CD14-positive monocyte (primary cell): ENCODE results near the gene ERC1. TPM values are rescaled to one million over a fixed set of nuclear protein-coding genes. Genes with fewer than 3 reads are reported as not detected.

Experiments
- DNase-seq, 3 donors: peaks; one replicate each; pipeline ENCODE4 v3.0.0-alpha.2; 2011 to 2022
- H2AFZ ChIP-seq: 2 replicates; pipeline ENCODE4 v1.6.0; 2012; ENCODE audit warnings: mild to moderate bottlenecking, low read depth, low read length, inconsistent platforms; ENCODE audit not compliant: insufficient read depth, poor library complexity, severe bottlenecking
- H3K27ac ChIP-seq, 2 donors: 1 replicate in 1 of 2; 2 replicates in 1 of 2; pipeline ENCODE4 v1.5.1; 2012 to 2013; ENCODE audit warnings: low read length in 2 of 2, control low read depth in 1 of 2, inconsistent platforms in 1 of 2, low read depth in 1 of 2, mild to moderate bottlenecking in 1 of 2
- H3K27me3 ChIP-seq, 2 donors: one replicate each; pipeline versions ENCODE4 v1.6.0 to v1.6.1; 2011 to 2013; ENCODE audit warnings: low read length in 2 of 2; ENCODE audit not compliant: control insufficient read depth in 2 of 2, insufficient read depth in 2 of 2
- H3K36me3 ChIP-seq, 2 donors: replicated peaks in 1 of 2; 1 replicate in 1 of 2; 2 replicates in 1 of 2; pipeline versions ENCODE4 v1.5.1 to v1.6.1; 2012 to 2013; ENCODE audit warnings: low read length in 2 of 2, control low read depth in 1 of 2, inconsistent platforms in 1 of 2, mild to moderate bottlenecking in 1 of 2; ENCODE audit not compliant: insufficient read depth in 2 of 2, control insufficient read depth in 1 of 2
- H3K4me1 ChIP-seq, 2 donors: 1 replicate in 1 of 2; 2 replicates in 1 of 2; pipeline versions ENCODE4 v1.5.1 to v1.6.1; 2012 to 2013; ENCODE audit warnings: low read length in 2 of 2, control low read depth in 1 of 2, inconsistent platforms in 1 of 2, mild to moderate bottlenecking in 1 of 2, moderate library complexity in 1 of 2; ENCODE audit not compliant: insufficient read depth in 2 of 2, control insufficient read depth in 1 of 2
- H3K4me2 ChIP-seq: replicated peaks from 2 replicates; pipeline ENCODE3; 2012; ENCODE audit warnings: low read length, moderate library complexity, mild to moderate bottlenecking; ENCODE audit not compliant: poor library complexity, severe bottlenecking; ENCODE audit errors: extremely low read depth
- H3K4me3 ChIP-seq, 3 experiments: fragments of 200-600 bp in 1 of 3; sonication (generic) in 1 of 3; replicated peaks in 1 of 3; 1 replicate in 2 of 3; 2 replicates in 1 of 3; pipeline ENCODE4 v1.5.1; 2011 to 2013; ENCODE audit warnings: low read length in 3 of 3, mild to moderate bottlenecking in 3 of 3, control low read depth in 2 of 3, low read depth in 2 of 3, inconsistent platforms in 1 of 3, moderate library complexity in 1 of 3
- H3K79me2 ChIP-seq: 2 replicates; pipeline ENCODE4 v1.6.0; 2012; ENCODE audit warnings: mild to moderate bottlenecking, control low read depth, inconsistent platforms, low read length, moderate library complexity; ENCODE audit not compliant: insufficient read depth
- H3K9ac ChIP-seq: 2 replicates; pipeline ENCODE4 v1.6.0; 2017; ENCODE audit warnings: low read length, mild to moderate bottlenecking; ENCODE audit not compliant: insufficient read depth, poor library complexity, severe bottlenecking
- H3K9me3 ChIP-seq, 2 donors: replicated peaks in 1 of 2; 1 replicate in 1 of 2; 2 replicates in 1 of 2; pipeline versions ENCODE4 v1.5.1 to v1.6.1; 2012 to 2013; ENCODE audit warnings: low read length in 2 of 2, control low read depth in 1 of 2; ENCODE audit not compliant: control insufficient read depth in 1 of 2, insufficient read depth in 1 of 2
- H4K20me1 ChIP-seq: 2 replicates; pipeline ENCODE4 v1.6.0; 2012; ENCODE audit warnings: mild to moderate bottlenecking, low read length, control low read depth, moderate library complexity; ENCODE audit not compliant: insufficient read depth
- H3K27ac Mint-ChIP-seq, 7 donors: one replicate each; pipeline ENCODE4 v1.8.0; 2020; ENCODE audit warnings: mild to moderate bottlenecking in 7 of 7, mixed read lengths in 7 of 7, moderate library complexity in 6 of 7, inconsistent platforms in 2 of 7
- H3K27me3 Mint-ChIP-seq, 3 donors: one replicate each; pipeline ENCODE4 v1.8.0; 2021 to 2022; ENCODE audit warnings: low read depth in 3 of 3, mild to moderate bottlenecking in 3 of 3, mixed read lengths in 3 of 3, moderate library complexity in 3 of 3, inconsistent platforms in 1 of 3
- H3K36me3 Mint-ChIP-seq, 2 donors: one replicate each; pipeline ENCODE4 v1.8.0; 2020; ENCODE audit warnings: mixed read lengths in 2 of 2, inconsistent platforms in 1 of 2, mild to moderate bottlenecking in 1 of 2
- H3K4me1 Mint-ChIP-seq: one replicate; pipeline ENCODE4 v1.8.0; 2020; ENCODE audit warnings: mild to moderate bottlenecking, mixed read lengths
- H3K4me3 Mint-ChIP-seq, 2 donors: one replicate each; pipeline ENCODE4 v1.8.0; 2020; ENCODE audit warnings: mild to moderate bottlenecking in 2 of 2, mixed read lengths in 2 of 2, moderate library complexity in 1 of 2
- H3K9me3 Mint-ChIP-seq, 7 donors: one replicate each; pipeline ENCODE4 v1.8.0; 2020 to 2022; ENCODE audit warnings: mixed read lengths in 7 of 7, mild to moderate bottlenecking in 6 of 7, moderate library complexity in 6 of 7, inconsistent platforms in 2 of 7
- WGBS: methylation state at CpG from one replicate; pipeline ENCODE4 v1.1.5; 2013; ENCODE audit warnings: missing lambda C conversion rate; ENCODE audit not compliant: insufficient coverage; 5-methylcytosine and 5-hydroxymethylcytosine counted together
- intact Hi-C, 2 donors: fragments of 100-400 bp; cut with micrococcal nuclease; formaldehyde crosslinking; loops; one replicate each; pipeline versions ENCODE4 v1.15.0 to v1.15.1; 2023
- polyA plus RNA-seq, 3 donors: library from polyadenylated mRNA; depleted of rRNA in 1 of 3; unstranded in 2 of 3; stranded (reverse) in 1 of 3; fragments of 300-500 nt in 2 of 3; fragments of >200 nt in 1 of 3; fragmentation: Illumina TruSeq in 2 of 3; gene quantifications; 1 replicate in 2 of 3; 2 replicates in 1 of 3; pipeline ENCODE4 v1.2.3, GENCODE V29; 2012 to 2021
- TF ChIP-seq, protein P1 (sequence below): fragments of 200-600 bp; IDR thresholded peaks from one replicate; pipeline ENCODE4 v1.8.0; 2022; ENCODE audit warnings: antibody characterized with exemption, mild to moderate bottlenecking

The ERC1 gene
- polyA plus RNA-seq, 3 donors: 4.0 to 14.3 (median 5.1) TPM

DNA sequence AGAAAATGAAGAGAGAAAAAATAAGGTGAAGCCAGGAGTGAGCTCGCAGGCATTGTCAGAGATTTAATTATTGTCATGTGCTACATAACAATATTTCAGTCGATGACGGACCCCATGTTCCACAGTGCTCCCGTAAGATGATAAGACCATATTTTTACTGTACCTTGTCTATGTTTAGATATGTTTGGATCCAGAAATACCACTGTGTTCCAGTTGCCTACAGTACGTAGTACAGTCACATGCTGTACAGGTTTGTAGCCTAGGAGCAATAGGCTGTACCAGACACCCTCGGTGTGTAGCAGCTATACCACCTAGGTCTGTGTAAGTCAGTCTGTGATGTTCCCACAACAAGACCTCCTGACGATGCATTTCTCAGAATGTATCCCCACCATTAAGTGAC is 465.9 kb downstream of the ERC1 start:
- H3K9ac ChIP-seq: no peak overlapping the region
- no peak overlapping the region for H3K27ac ChIP-seq
- H3K27ac Mint-ChIP-seq: no peak overlapping the region
- DNase-seq: no peak
- peaks cover 21 to 36% of the 10 kb centered on the region in 2 donors for H3K36me3 Mint-ChIP-seq
- no peak overlapping the region for H3K4me2 ChIP-seq
- 95% methylated on average over 3 of the region's 7 CpGs for WGBS
- H3K9me3 Mint-ChIP-seq: peaks cover 0 to 5% (median 3%) of the 10 kb centered on the region in 7 donors
- H3K27me3 ChIP-seq: no peaks in the 10 kb centered on the region
- H2AFZ ChIP-seq: no peak overlapping the region
- no peaks in the 10 kb centered on the region for H3K27me3 Mint-ChIP-seq
- H4K20me1 ChIP-seq: no peaks in the 10 kb centered on the region
- intact Hi-C loops: no loop called here
- peaks cover 3 to 13% of the 10 kb centered on the region in 2 donors for H3K36me3 ChIP-seq
- TF ChIP-seq, protein P1, sequence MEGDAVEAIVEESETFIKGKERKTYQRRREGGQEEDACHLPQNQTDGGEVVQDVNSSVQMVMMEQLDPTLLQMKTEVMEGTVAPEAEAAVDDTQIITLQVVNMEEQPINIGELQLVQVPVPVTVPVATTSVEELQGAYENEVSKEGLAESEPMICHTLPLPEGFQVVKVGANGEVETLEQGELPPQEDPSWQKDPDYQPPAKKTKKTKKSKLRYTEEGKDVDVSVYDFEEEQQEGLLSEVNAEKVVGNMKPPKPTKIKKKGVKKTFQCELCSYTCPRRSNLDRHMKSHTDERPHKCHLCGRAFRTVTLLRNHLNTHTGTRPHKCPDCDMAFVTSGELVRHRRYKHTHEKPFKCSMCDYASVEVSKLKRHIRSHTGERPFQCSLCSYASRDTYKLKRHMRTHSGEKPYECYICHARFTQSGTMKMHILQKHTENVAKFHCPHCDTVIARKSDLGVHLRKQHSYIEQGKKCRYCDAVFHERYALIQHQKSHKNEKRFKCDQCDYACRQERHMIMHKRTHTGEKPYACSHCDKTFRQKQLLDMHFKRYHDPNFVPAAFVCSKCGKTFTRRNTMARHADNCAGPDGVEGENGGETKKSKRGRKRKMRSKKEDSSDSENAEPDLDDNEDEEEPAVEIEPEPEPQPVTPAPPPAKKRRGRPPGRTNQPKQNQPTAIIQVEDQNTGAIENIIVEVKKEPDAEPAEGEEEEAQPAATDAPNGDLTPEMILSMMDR: no peak
- H3K4me1 Mint-ChIP-seq: no peaks in the 10 kb centered on the region
- no peaks in the 10 kb centered on the region for H3K9me3 ChIP-seq
- H3K4me1 ChIP-seq: no peaks in the 10 kb centered on the region
- no peaks in the 10 kb centered on the region for H3K79me2 ChIP-seq
- no peak overlapping the region for H3K4me3 Mint-ChIP-seq
- H3K4me3 ChIP-seq: no peak overlapping the region

DNA sequence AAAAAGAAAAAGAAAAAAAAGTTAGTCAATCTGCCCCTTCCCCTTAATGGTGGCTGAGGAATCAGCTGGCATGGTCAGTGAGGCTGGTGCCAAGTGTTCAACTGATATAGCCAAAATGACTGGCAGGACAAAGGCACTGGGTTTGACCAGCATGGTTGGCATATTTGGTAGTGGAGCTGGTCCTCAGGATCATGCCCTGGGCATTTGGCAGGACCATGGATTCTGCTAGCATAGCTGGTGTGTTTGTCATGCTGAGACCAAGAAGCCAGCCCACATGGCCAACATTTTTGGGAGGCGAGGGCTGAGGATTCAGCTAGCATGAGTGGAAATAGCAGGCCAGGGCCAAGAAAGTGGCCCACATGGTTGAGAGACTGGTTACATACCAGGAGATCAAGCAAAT is 466.9 kb downstream of the ERC1 start:
- no peaks in the 10 kb centered on the region for H3K27me3 Mint-ChIP-seq
- no peak overlapping the region for H3K27ac ChIP-seq
- H3K27ac Mint-ChIP-seq: no peak overlapping the region
- no peak overlapping the region for H3K9ac ChIP-seq
- H3K4me3 ChIP-seq: no peak overlapping the region
- H3K4me3 Mint-ChIP-seq: no peak overlapping the region
- H3K4me1 ChIP-seq: no peaks in the 10 kb centered on the region
- H3K4me1 Mint-ChIP-seq: no peaks in the 10 kb centered on the region
- H2AFZ ChIP-seq: no peak overlapping the region
- no peaks in the 10 kb centered on the region for H3K79me2 ChIP-seq
- no peak for DNase-seq
- no peaks in the 10 kb centered on the region for H3K9me3 ChIP-seq
- no peaks in the 10 kb centered on the region for H4K20me1 ChIP-seq
- peaks cover 0 to 5% (median 2%) of the 10 kb centered on the region in 7 donors for H3K9me3 Mint-ChIP-seq
- H3K27me3 ChIP-seq: no peaks in the 10 kb centered on the region
- intact Hi-C loops: no loop called here
- TF ChIP-seq, protein P1: no peak
- WGBS: 100% methylated on average over 1 of the region's 1 CpG
- peaks cover 3 to 13% of the 10 kb centered on the region in 2 donors for H3K36me3 ChIP-seq
- no peak overlapping the region for H3K4me2 ChIP-seq
- peaks cover 15 to 28% of the 10 kb centered on the region in 2 donors for H3K36me3 Mint-ChIP-seq
